CD14-positive monocyte (primary cell): ENCODE data around the gene SIGMAR1. TPM values are rescaled to one million over a fixed set of nuclear protein-coding genes. Genes with fewer than 3 reads are reported as not detected.

Experiments used
- DNase-seq, 3 donors: peaks; one replicate each; pipeline ENCODE4 v3.0.0-alpha.2; 2011 to 2022
- H2AFZ ChIP-seq: 2 replicates; pipeline ENCODE4 v1.6.0; 2012; ENCODE audit warnings: mild to moderate bottlenecking, low read depth, low read length, inconsistent platforms; ENCODE audit not compliant: insufficient read depth, poor library complexity, severe bottlenecking
- H3K27ac ChIP-seq, 2 donors: 1 replicate in 1 of 2; 2 replicates in 1 of 2; pipeline ENCODE4 v1.5.1; 2012 to 2013; ENCODE audit warnings: low read length in 2 of 2, control low read depth in 1 of 2, inconsistent platforms in 1 of 2, low read depth in 1 of 2, mild to moderate bottlenecking in 1 of 2
- H3K27me3 ChIP-seq, 2 donors: one replicate each; pipeline versions ENCODE4 v1.6.0 to v1.6.1; 2011 to 2013; ENCODE audit warnings: low read length in 2 of 2; ENCODE audit not compliant: control insufficient read depth in 2 of 2, insufficient read depth in 2 of 2
- H3K36me3 ChIP-seq, 2 donors: replicated peaks in 1 of 2; 1 replicate in 1 of 2; 2 replicates in 1 of 2; pipeline versions ENCODE4 v1.5.1 to v1.6.1; 2012 to 2013; ENCODE audit warnings: low read length in 2 of 2, control low read depth in 1 of 2, inconsistent platforms in 1 of 2, mild to moderate bottlenecking in 1 of 2; ENCODE audit not compliant: insufficient read depth in 2 of 2, control insufficient read depth in 1 of 2
- H3K4me1 ChIP-seq, 2 donors: 1 replicate in 1 of 2; 2 replicates in 1 of 2; pipeline versions ENCODE4 v1.5.1 to v1.6.1; 2012 to 2013; ENCODE audit warnings: low read length in 2 of 2, control low read depth in 1 of 2, inconsistent platforms in 1 of 2, mild to moderate bottlenecking in 1 of 2, moderate library complexity in 1 of 2; ENCODE audit not compliant: insufficient read depth in 2 of 2, control insufficient read depth in 1 of 2
- H3K4me2 ChIP-seq: replicated peaks from 2 replicates; pipeline ENCODE3; 2012; ENCODE audit warnings: low read length, moderate library complexity, mild to moderate bottlenecking; ENCODE audit not compliant: poor library complexity, severe bottlenecking; ENCODE audit errors: extremely low read depth
- H3K4me3 ChIP-seq, 3 experiments: fragments of 200-600 bp in 1 of 3; sonication (generic) in 1 of 3; replicated peaks in 1 of 3; 1 replicate in 2 of 3; 2 replicates in 1 of 3; pipeline ENCODE4 v1.5.1; 2011 to 2013; ENCODE audit warnings: low read length in 3 of 3, mild to moderate bottlenecking in 3 of 3, control low read depth in 2 of 3, low read depth in 2 of 3, inconsistent platforms in 1 of 3, moderate library complexity in 1 of 3
- H3K79me2 ChIP-seq: 2 replicates; pipeline ENCODE4 v1.6.0; 2012; ENCODE audit warnings: mild to moderate bottlenecking, control low read depth, inconsistent platforms, low read length, moderate library complexity; ENCODE audit not compliant: insufficient read depth
- H3K9ac ChIP-seq: 2 replicates; pipeline ENCODE4 v1.6.0; 2017; ENCODE audit warnings: low read length, mild to moderate bottlenecking; ENCODE audit not compliant: insufficient read depth, poor library complexity, severe bottlenecking
- H3K9me3 ChIP-seq, 2 donors: replicated peaks in 1 of 2; 1 replicate in 1 of 2; 2 replicates in 1 of 2; pipeline versions ENCODE4 v1.5.1 to v1.6.1; 2012 to 2013; ENCODE audit warnings: low read length in 2 of 2, control low read depth in 1 of 2; ENCODE audit not compliant: control insufficient read depth in 1 of 2, insufficient read depth in 1 of 2
- H4K20me1 ChIP-seq: 2 replicates; pipeline ENCODE4 v1.6.0; 2012; ENCODE audit warnings: mild to moderate bottlenecking, low read length, control low read depth, moderate library complexity; ENCODE audit not compliant: insufficient read depth
- H3K27ac Mint-ChIP-seq, 7 donors: one replicate each; pipeline ENCODE4 v1.8.0; 2020; ENCODE audit warnings: mild to moderate bottlenecking in 7 of 7, mixed read lengths in 7 of 7, moderate library complexity in 6 of 7, inconsistent platforms in 2 of 7
- H3K27me3 Mint-ChIP-seq, 3 donors: one replicate each; pipeline ENCODE4 v1.8.0; 2021 to 2022; ENCODE audit warnings: low read depth in 3 of 3, mild to moderate bottlenecking in 3 of 3, mixed read lengths in 3 of 3, moderate library complexity in 3 of 3, inconsistent platforms in 1 of 3
- H3K36me3 Mint-ChIP-seq, 2 donors: one replicate each; pipeline ENCODE4 v1.8.0; 2020; ENCODE audit warnings: mixed read lengths in 2 of 2, inconsistent platforms in 1 of 2, mild to moderate bottlenecking in 1 of 2
- H3K4me1 Mint-ChIP-seq: one replicate; pipeline ENCODE4 v1.8.0; 2020; ENCODE audit warnings: mild to moderate bottlenecking, mixed read lengths
- H3K4me3 Mint-ChIP-seq, 2 donors: one replicate each; pipeline ENCODE4 v1.8.0; 2020; ENCODE audit warnings: mild to moderate bottlenecking in 2 of 2, mixed read lengths in 2 of 2, moderate library complexity in 1 of 2
- H3K9me3 Mint-ChIP-seq, 7 donors: one replicate each; pipeline ENCODE4 v1.8.0; 2020 to 2022; ENCODE audit warnings: mixed read lengths in 7 of 7, mild to moderate bottlenecking in 6 of 7, moderate library complexity in 6 of 7, inconsistent platforms in 2 of 7
- WGBS: methylation state at CpG from one replicate; pipeline ENCODE4 v1.1.5; 2013; ENCODE audit warnings: missing lambda C conversion rate; ENCODE audit not compliant: insufficient coverage; 5-methylcytosine and 5-hydroxymethylcytosine counted together
- intact Hi-C, 2 donors: fragments of 100-400 bp; cut with micrococcal nuclease; formaldehyde crosslinking; loops; one replicate each; pipeline versions ENCODE4 v1.15.0 to v1.15.1; 2023
- polyA plus RNA-seq, 3 donors: library from polyadenylated mRNA; depleted of rRNA in 1 of 3; unstranded in 2 of 3; stranded (reverse) in 1 of 3; fragments of 300-500 nt in 2 of 3; fragments of >200 nt in 1 of 3; fragmentation: Illumina TruSeq in 2 of 3; gene quantifications; 1 replicate in 2 of 3; 2 replicates in 1 of 3; pipeline ENCODE4 v1.2.3, GENCODE V29; 2012 to 2021
- TF ChIP-seq, protein P1 (sequence below): fragments of 200-600 bp; IDR thresholded peaks from one replicate; pipeline ENCODE4 v1.8.0; 2022; ENCODE audit warnings: antibody characterized with exemption, mild to moderate bottlenecking

The SIGMAR1 gene
- polyA plus RNA-seq, 3 donors = 26.6 to 59.6 (median 49.5) TPM

DNA sequence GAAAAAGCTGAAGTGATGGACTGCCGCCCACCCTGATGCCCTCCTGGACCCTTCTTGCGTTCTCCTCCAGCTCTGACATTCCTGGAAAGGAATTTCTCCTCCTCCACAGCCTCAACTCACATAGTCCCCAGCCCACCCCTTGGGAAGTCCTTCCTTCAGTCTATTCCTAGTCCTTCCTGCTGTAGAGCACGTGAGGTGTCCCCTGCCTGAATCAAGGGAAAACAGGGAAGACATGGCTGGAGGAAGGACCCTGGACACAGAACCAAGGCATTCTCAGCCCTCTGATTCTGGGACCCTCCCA, 12.5 kb downstream of the SIGMAR1 start:
- Histone ChIP-seq H3K9me3 (peaks cover 0 to 50% of the 10 kb centered on the region in 2 donors), H3K27me3 (peaks cover 73 to 84% of the 10 kb centered on the region in 2 donors), H3K9ac (no peak overlapping the region), H2AFZ (no peak overlapping the region), H3K36me3 (no peaks in the 10 kb centered on the region), H4K20me1 (no peaks in the 10 kb centered on the region), H3K79me2 (peaks cover under 1% of the 10 kb centered on the region), H3K4me1 (peaks cover 5 to 20% of the 10 kb centered on the region in 2 donors), H3K27ac (no peak overlapping the region), H3K4me2 (no peak overlapping the region), H3K4me3 (no peak overlapping the region)
- no peak overlapping the region for H3K27ac Mint-ChIP-seq
- TF ChIP-seq, protein P1, sequence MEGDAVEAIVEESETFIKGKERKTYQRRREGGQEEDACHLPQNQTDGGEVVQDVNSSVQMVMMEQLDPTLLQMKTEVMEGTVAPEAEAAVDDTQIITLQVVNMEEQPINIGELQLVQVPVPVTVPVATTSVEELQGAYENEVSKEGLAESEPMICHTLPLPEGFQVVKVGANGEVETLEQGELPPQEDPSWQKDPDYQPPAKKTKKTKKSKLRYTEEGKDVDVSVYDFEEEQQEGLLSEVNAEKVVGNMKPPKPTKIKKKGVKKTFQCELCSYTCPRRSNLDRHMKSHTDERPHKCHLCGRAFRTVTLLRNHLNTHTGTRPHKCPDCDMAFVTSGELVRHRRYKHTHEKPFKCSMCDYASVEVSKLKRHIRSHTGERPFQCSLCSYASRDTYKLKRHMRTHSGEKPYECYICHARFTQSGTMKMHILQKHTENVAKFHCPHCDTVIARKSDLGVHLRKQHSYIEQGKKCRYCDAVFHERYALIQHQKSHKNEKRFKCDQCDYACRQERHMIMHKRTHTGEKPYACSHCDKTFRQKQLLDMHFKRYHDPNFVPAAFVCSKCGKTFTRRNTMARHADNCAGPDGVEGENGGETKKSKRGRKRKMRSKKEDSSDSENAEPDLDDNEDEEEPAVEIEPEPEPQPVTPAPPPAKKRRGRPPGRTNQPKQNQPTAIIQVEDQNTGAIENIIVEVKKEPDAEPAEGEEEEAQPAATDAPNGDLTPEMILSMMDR = no peak
- 100% methylated on average over 2 of the region's 3 CpGs for WGBS
- H3K9me3 Mint-ChIP-seq = peaks cover 3 to 46% (median 22%) of the 10 kb centered on the region in 7 donors
- peaks cover 24% of the 10 kb centered on the region for H3K4me1 Mint-ChIP-seq
- no peak for DNase-seq
- H3K27me3 Mint-ChIP-seq = peaks cover 88 to 90% (median 89%) of the 10 kb centered on the region in 3 donors
- peak overlapping the region in 1 of 2 donors; percentile 75 for H3K4me3 Mint-ChIP-seq
- intact Hi-C loops = no loop called here
- H3K36me3 Mint-ChIP-seq = peaks cover 5 to 14% of the 10 kb centered on the region in 2 donors

DNA sequence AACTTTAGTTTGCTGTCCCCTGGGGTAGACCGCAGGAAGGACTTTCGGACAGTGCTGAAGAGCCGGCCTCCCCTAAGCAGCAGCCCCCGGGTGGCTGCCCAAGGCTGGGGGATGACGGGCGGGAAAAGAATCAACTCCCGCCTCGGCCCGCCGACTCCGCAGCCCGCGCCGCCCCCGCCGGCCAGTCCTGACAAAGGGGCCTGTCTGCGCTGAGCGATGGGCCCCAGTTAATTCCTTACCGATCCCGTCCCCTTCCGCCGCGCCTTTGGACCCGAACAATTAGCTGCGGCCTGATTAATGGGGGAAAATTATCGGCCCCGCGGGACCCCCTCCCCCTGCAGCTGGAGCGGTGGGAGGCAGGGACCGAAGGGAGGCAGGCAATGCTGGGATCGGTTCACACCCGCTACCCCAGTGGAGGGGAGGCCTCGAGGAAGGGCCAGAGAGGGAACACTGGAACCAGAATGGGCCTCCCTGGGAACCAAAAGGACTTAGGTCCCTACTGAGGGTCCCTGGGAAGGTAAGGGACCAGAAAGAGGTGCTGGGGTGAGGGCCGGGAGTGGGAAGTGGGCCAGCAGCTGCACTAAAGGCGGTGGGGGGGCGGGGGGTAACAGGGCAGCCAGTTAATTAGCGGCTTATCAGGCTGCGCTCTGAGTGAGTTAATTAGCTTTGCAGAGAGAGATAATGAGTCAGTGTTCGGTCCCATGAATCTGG, 13.0 kb downstream of the SIGMAR1 start:
- peaks cover 28% of the 10 kb centered on the region for H3K4me1 Mint-ChIP-seq
- intact Hi-C loops = no loop called here

More for the DNA sequence above, 13.0 kb downstream of the SIGMAR1 start:
- DNase-seq = no peak
- H3K4me3 ChIP-seq = no peak overlapping the region
- no peaks in the 10 kb centered on the region for H4K20me1 ChIP-seq
- no peak overlapping the region for H2AFZ ChIP-seq
- peaks cover 5 to 14% of the 10 kb centered on the region in 2 donors for H3K36me3 Mint-ChIP-seq
- no peaks in the 10 kb centered on the region for H3K36me3 ChIP-seq
- H3K79me2 ChIP-seq = peaks cover 5% of the 10 kb centered on the region
- peak overlapping the region in 1 of 2 donors; percentile 75 for H3K4me3 Mint-ChIP-seq
- H3K9ac ChIP-seq = no peak overlapping the region
- TF ChIP-seq, protein P1 = no peak
- H3K27ac Mint-ChIP-seq = no peak overlapping the region
- H3K4me2 ChIP-seq = no peak overlapping the region
- peaks cover 71 to 79% of the 10 kb centered on the region in 2 donors for H3K27me3 ChIP-seq
- H3K9me3 ChIP-seq = peaks cover 0 to 48% of the 10 kb centered on the region in 2 donors
- peaks cover 83 to 85% (median 84%) of the 10 kb centered on the region in 3 donors for H3K27me3 Mint-ChIP-seq
- peaks cover 9 to 24% of the 10 kb centered on the region in 2 donors for H3K4me1 ChIP-seq
- H3K9me3 Mint-ChIP-seq = peaks cover 3 to 41% (median 22%) of the 10 kb centered on the region in 7 donors
- 17% methylated on average over 25 of the region's 39 CpGs for WGBS
- H3K27ac ChIP-seq = no peak overlapping the region
